KMS-11 (cell line): ENCODE results near the gene BEX4.
"Not testable (repeated sequence)": the region's sequence is repeated elsewhere in the genome, so short reads cannot be mapped to it uniquely, and the experiment has no call there.

Experiments used
- H2AFZ ChIP-seq: fragments of 200-600 bp; sonication (generic); 2 replicates; pipeline ENCODE4 v1.6.1; 2016; ENCODE audit warnings: antibody characterized with exemption, mixed run types, low read depth
- H3K27ac ChIP-seq: fragments of 200-600 bp; sonication (generic); 2 replicates; pipeline ENCODE4 v1.6.1; 2016; ENCODE audit warnings: mild to moderate bottlenecking, mixed run types
- H3K27me3 ChIP-seq: fragments of 200-600 bp; sonication (generic); 2 replicates; pipeline ENCODE4 v1.6.1; 2017; ENCODE audit warnings: mild to moderate bottlenecking, low read depth, mixed run types, moderate library complexity; ENCODE audit not compliant: insufficient read depth
- H3K36me3 ChIP-seq: fragments of 200-600 bp; sonication (generic); 2 replicates; pipeline ENCODE4 v1.6.1; 2017; ENCODE audit warnings: mild to moderate bottlenecking, mixed run types; ENCODE audit not compliant: insufficient read depth
- H3K4me1 ChIP-seq: fragments of 200-600 bp; sonication (generic); 2 replicates; pipeline ENCODE4 v1.6.1; 2016; ENCODE audit warnings: mild to moderate bottlenecking, low read depth, mixed run types; ENCODE audit not compliant: poor library complexity, severe bottlenecking
- H3K4me2 ChIP-seq: fragments of 200-600 bp; sonication (generic); 2 replicates; pipeline ENCODE4 v1.7.0; 2016; ENCODE audit warnings: mild to moderate bottlenecking, mixed run types
- H3K4me3 ChIP-seq: fragments of 200-600 bp; sonication (generic); IDR thresholded peaks from 2 replicates; pipeline ENCODE4 v1.6.1; 2017; ENCODE audit warnings: low read depth, low read length, mixed read lengths; ENCODE audit not compliant: insufficient read depth
- H3K79me2 ChIP-seq: fragments of 200-600 bp; sonication (generic); 2 replicates; pipeline ENCODE4 v1.6.1; 2016; ENCODE audit warnings: low read depth, mixed run types; ENCODE audit not compliant: insufficient read depth
- H3K9ac ChIP-seq: fragments of 200-600 bp; sonication (generic); 2 replicates; pipeline ENCODE4 v1.6.1; 2016; ENCODE audit warnings: mild to moderate bottlenecking, mixed run types
- H4K20me1 ChIP-seq: fragments of 200-600 bp; sonication (generic); 2 replicates; pipeline ENCODE4 v1.6.1; 2016; ENCODE audit warnings: mild to moderate bottlenecking, mixed run types; ENCODE audit not compliant: insufficient read depth
- CTCF ChIP-seq: fragments of 200-600 bp; sonication (generic); conservative IDR thresholded peaks from 2 replicates; pipeline ENCODE4 v1.6.1; 2017; ENCODE audit warnings: low read depth, mild to moderate bottlenecking, antibody characterized with exemption, low read length, moderate library complexity, mixed read lengths

Gene BEX4

GRCh38 chrX:103177556-103177955 lies 37.4 kb upstream of the BEX4 start:
- H3K4me1 ChIP-seq: no peaks in the 10 kb centered on the region
- no peaks in the 10 kb centered on the region for H3K27me3 ChIP-seq
- H3K79me2 ChIP-seq: no peaks in the 10 kb centered on the region
- H3K36me3 ChIP-seq: no peaks in the 10 kb centered on the region
- no peak overlapping the region for H2AFZ ChIP-seq
- TF ChIP-seq CTCF: no peak
- H3K9ac ChIP-seq: no peak overlapping the region
- no peaks in the 10 kb centered on the region for H4K20me1 ChIP-seq
- no peak overlapping the region for H3K4me3 ChIP-seq
- no peak overlapping the region for H3K27ac ChIP-seq
- H3K4me2 ChIP-seq: no peak overlapping the region

- Histone ChIP-seq H4K20me1 (no peaks in the 10 kb centered on the region), H3K4me3 (no peak overlapping the region), H3K27ac (no peak overlapping the region), H3K4me2 (no peak overlapping the region), H3K9ac (no peak overlapping the region), H3K27me3 (no peaks in the 10 kb centered on the region), H3K36me3 (no peaks in the 10 kb centered on the region), H3K79me2 (no peaks in the 10 kb centered on the region), H3K4me1 (no peaks in the 10 kb centered on the region), H2AFZ (no peak overlapping the region)
- no peak for TF ChIP-seq CTCF
These were observed 31.0 kb upstream of the BEX4 start for GRCh38 chrX:103183912-103184311.

- H3K4me1 ChIP-seq: no peaks in the 10 kb centered on the region
- TF ChIP-seq CTCF: no peak
- no peak overlapping the region for H3K4me2 ChIP-seq
- H4K20me1 ChIP-seq: no peaks in the 10 kb centered on the region
- H3K36me3 ChIP-seq: no peaks in the 10 kb centered on the region
- H3K27me3 ChIP-seq: no peaks in the 10 kb centered on the region
- no peak overlapping the region for H3K4me3 ChIP-seq
- H2AFZ ChIP-seq: no peak overlapping the region
- H3K9ac ChIP-seq: no peak overlapping the region
- no peak overlapping the region for H3K27ac ChIP-seq
- H3K79me2 ChIP-seq: no peaks in the 10 kb centered on the region
These were observed 26.9 kb upstream of the BEX4 start for GRCh38 chrX:103187953-103188475.

GRCh38 chrX:103197721-103198306 lies 17.1 kb upstream of the BEX4 start:
- Histone ChIP-seq H3K27me3 (no peaks in the 10 kb centered on the region), H3K27ac (no peak overlapping the region), H3K36me3 (no peaks in the 10 kb centered on the region), H3K4me1 (peaks cover 5% of the 10 kb centered on the region), H3K79me2 (no peaks in the 10 kb centered on the region), H3K4me2 (no peak overlapping the region), H3K4me3 (no peak overlapping the region), H3K9ac (no peak overlapping the region), H2AFZ (no peak overlapping the region), H4K20me1 (no peaks in the 10 kb centered on the region)
- no peak for TF ChIP-seq CTCF

- not testable (repeated sequence) for H3K27me3 ChIP-seq, H3K4me2 ChIP-seq, H3K4me1 ChIP-seq, H4K20me1 ChIP-seq, H2AFZ ChIP-seq, H3K4me3 ChIP-seq, H3K79me2 ChIP-seq, H3K9ac ChIP-seq, H3K27ac ChIP-seq, H3K36me3 ChIP-seq
These were observed 16.2 kb upstream of the BEX4 start for GRCh38 chrX:103198668-103199067.
